GM23338 (cell line): ENCODE measurements around the gene OSBPL3. TPM values are rescaled to one million over a fixed set of nuclear protein-coding genes. Genes with fewer than 3 reads are reported as not detected.

Experiments used
- ATAC-seq: fragments of 200-7000 bp; cut with Tn5 transposase; 3 replicates; pipeline ENCODE4 v1.9.1; 2020
- DNase-seq: peaks from one replicate; pipeline ENCODE4 v3.0.0-alpha.2; 2015; ENCODE audit warnings: low spot score
- H2AFZ ChIP-seq: fragments of 200-600 bp; sonication (generic); 2 replicates; pipeline ENCODE4 v1.8.0; 2016; ENCODE audit warnings: antibody characterized with exemption, mild to moderate bottlenecking, moderate library complexity
- H3F3A ChIP-seq: fragments of 200-600 bp; sonication (generic); replicated peaks from 2 replicates; pipeline ENCODE4 v1.8.0; 2017; ENCODE audit warnings: antibody characterized with exemption, mixed run types, low read depth
- H3K27ac ChIP-seq: fragments of 200-600 bp; sonication (generic); 2 replicates; pipeline ENCODE4 v1.6.1; 2016; ENCODE audit warnings: low read depth
- H3K27me3 ChIP-seq: fragments of 200-600 bp; sonication (generic); 2 replicates; pipeline ENCODE4 v1.8.0; 2016; ENCODE audit warnings: mild to moderate bottlenecking, mixed run types, moderate library complexity; ENCODE audit not compliant: insufficient read depth
- H3K36me3 ChIP-seq: fragments of 200-600 bp; sonication (generic); 2 replicates; pipeline ENCODE4 v1.8.0; 2016; ENCODE audit warnings: mild to moderate bottlenecking; ENCODE audit not compliant: insufficient read depth
- H3K4me1 ChIP-seq: fragments of 200-600 bp; sonication (generic); 2 replicates; pipeline ENCODE4 v1.8.0; 2016; ENCODE audit warnings: mild to moderate bottlenecking, moderate library complexity; ENCODE audit not compliant: insufficient read depth
- H3K4me2 ChIP-seq: fragments of 200-600 bp; sonication (generic); 2 replicates; pipeline ENCODE4 v1.7.1; 2017; ENCODE audit warnings: mixed run types
- H3K4me3 ChIP-seq: fragments of 200-600 bp; sonication (generic); 2 replicates; pipeline ENCODE4 v1.6.1; 2016; ENCODE audit warnings: mixed run types
- H3K79me2 ChIP-seq: fragments of 200-600 bp; sonication (generic); replicated peaks from 2 replicates; pipeline ENCODE4 v1.8.0; 2017; ENCODE audit warnings: mild to moderate bottlenecking; ENCODE audit not compliant: insufficient read depth
- H3K9me2 ChIP-seq: fragments of 200-600 bp; sonication (generic); 2 replicates; pipeline ENCODE4 v1.8.0; 2017; ENCODE audit not compliant: insufficient read depth
- H4K20me1 ChIP-seq: fragments of 200-600 bp; sonication (generic); replicated peaks from 2 replicates; pipeline ENCODE4 v1.8.0; 2017; ENCODE audit warnings: mild to moderate bottlenecking; ENCODE audit not compliant: insufficient read depth
- H3K27ac Mint-ChIP-seq: 2 replicates; pipeline ENCODE4 v1.8.0; 2020; ENCODE audit warnings: inconsistent platforms, mild to moderate bottlenecking, moderate library complexity, mixed read lengths
- H3K27me3 Mint-ChIP-seq: 3 replicates; pipeline ENCODE4 v1.8.0; 2022; ENCODE audit warnings: low read depth, mild to moderate bottlenecking, moderate library complexity, mixed read lengths, inconsistent platforms; ENCODE audit not compliant: insufficient read depth, poor library complexity
- H3K36me3 Mint-ChIP-seq: 3 replicates; pipeline ENCODE4 v1.8.0; 2021; ENCODE audit warnings: low read depth, mild to moderate bottlenecking, inconsistent platforms, moderate library complexity, mixed read lengths
- H3K4me1 Mint-ChIP-seq: 3 replicates; pipeline ENCODE4 v1.8.0; 2020; ENCODE audit warnings: mild to moderate bottlenecking, inconsistent platforms, mixed read lengths
- H3K4me3 Mint-ChIP-seq: 3 replicates; pipeline ENCODE4 v1.8.0; 2021; ENCODE audit warnings: moderate library complexity, mild to moderate bottlenecking, inconsistent platforms, mixed read lengths
- H3K9me3 Mint-ChIP-seq: 3 replicates; pipeline ENCODE4 v1.8.0; 2020; ENCODE audit warnings: moderate library complexity, mild to moderate bottlenecking, inconsistent platforms, mixed read lengths
- CREB1 ChIP-seq: fragments of 250-450 bp; sonication (Bioruptor Pico); IDR thresholded peaks from 2 replicates; pipeline ENCODE4 v1.5.0; 2020; ENCODE audit warnings: low read depth, mild to moderate bottlenecking, moderate library complexity
- EZH2phosphoT487 ChIP-seq: fragments of 200-600 bp; sonication (generic); IDR thresholded peaks from one replicate; pipeline ENCODE4 v1.8.1; 2018; ENCODE audit warnings: antibody characterized with exemption; ENCODE audit not compliant: unreplicated experiment
- JUNB ChIP-seq: IDR thresholded peaks from one replicate; pipeline ENCODE4 v1.6.1; 2016; ENCODE audit warnings: antibody characterized with exemption; ENCODE audit not compliant: unreplicated experiment
- NANOG ChIP-seq: IDR thresholded peaks from 2 replicates; pipeline ENCODE4 v1.6.1; 2016; ENCODE audit warnings: antibody characterized with exemption, borderline replicate concordance
- POLR2AphosphoS5 ChIP-seq: IDR thresholded peaks from 2 replicates; pipeline ENCODE4 v1.6.1; 2016; ENCODE audit warnings: antibody characterized with exemption, low read depth
- REST ChIP-seq: IDR thresholded peaks from one replicate; pipeline ENCODE4 v1.6.1; 2018; ENCODE audit warnings: antibody characterized with exemption; ENCODE audit not compliant: unreplicated experiment
- STAT1 ChIP-seq: IDR thresholded peaks from one replicate; pipeline ENCODE4 v1.6.1; 2016; ENCODE audit warnings: antibody characterized with exemption; ENCODE audit not compliant: unreplicated experiment
- ZNF114 ChIP-seq: fragments of 250-450 bp; sonication (Bioruptor Pico); IDR thresholded peaks from 2 replicates; pipeline ENCODE4 v1.5.0; 2020; ENCODE audit warnings: mild to moderate bottlenecking, moderate library complexity
- ZNF331 ChIP-seq: fragments of 250-450 bp; sonication (Bioruptor Pico); IDR thresholded peaks from 2 replicates; pipeline ENCODE4 v1.5.0; 2020; ENCODE audit warnings: low read depth, mild to moderate bottlenecking, moderate library complexity
- polyA plus RNA-seq: library from polyadenylated mRNA; unstranded; fragments of >200 nt; fragmentation: Nextera tagmentation; extraction: Ambion mirVana; gene quantifications from 2 replicates; pipeline ENCODE4 v1.2.1, GENCODE V29; 2016
- total RNA-seq: library from RNA; depleted of rRNA; stranded (reverse); fragments of >200 nt; shearing (Covaris generic); gene quantifications from 2 replicates; pipeline ENCODE4 v1.2.3, GENCODE V29; 2014
- TF ChIP-seq, protein P1 (sequence below): fragments of 250-450 bp; sonication (Bioruptor Pico); IDR thresholded peaks from 2 replicates; pipeline ENCODE4 v1.5.0; 2020; ENCODE audit warnings: mild to moderate bottlenecking, moderate library complexity

Gene OSBPL3
- total and polyA plus RNA-seq, 2 experiments from 2014 or later, result 7.2 to 15.7 TPM

DNA sequence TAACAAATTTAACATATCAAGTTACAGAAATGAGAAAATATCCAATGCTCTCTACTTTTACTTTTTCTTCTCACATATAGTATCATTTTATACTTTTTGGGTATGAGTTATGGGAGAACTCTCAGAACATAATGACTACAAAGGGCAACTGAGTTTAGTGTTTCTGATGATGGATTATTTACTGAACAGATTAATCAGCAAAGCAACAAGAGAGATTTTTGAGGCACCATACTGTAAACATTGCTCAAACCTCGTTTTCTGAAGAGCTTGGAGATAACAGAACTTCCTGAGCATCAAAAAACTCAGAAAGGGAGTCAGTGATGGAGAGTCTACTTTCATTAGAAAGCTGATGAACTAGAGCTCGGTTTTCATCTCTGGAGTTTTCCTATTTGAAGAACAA, 137.9 kb downstream of the OSBPL3 start:
- Mint-ChIP-seq H3K27me3 (no peaks in the 10 kb centered on the region), H3K27ac (no peak overlapping the region), H3K36me3 (no peaks in the 10 kb centered on the region), H3K4me3 (no peak overlapping the region), H3K4me1 (peaks cover 11% of the 10 kb centered on the region; the same call in 2 of the 3 replicates), H3K9me3 (no peaks in the 10 kb centered on the region)
- no peak overlapping the region for H3K27ac ChIP-seq
- no peaks in the 10 kb centered on the region for H3K36me3 ChIP-seq
- H2AFZ ChIP-seq, result no peak overlapping the region
- no peaks in the 10 kb centered on the region; the same call in 1 of the 2 replicates for H3K4me1 ChIP-seq
- H4K20me1 ChIP-seq, result no peaks in the 10 kb centered on the region; the same call in 1 of the 2 replicates
- TF ChIP-seq ZNF331 (CRISPR knock-in tag) (no peak), STAT1 (no peak), ZNF114 (CRISPR knock-in tag) (no peak), REST (no peak), NANOG (no peak), POLR2AphosphoS5 (no peak), CREB1 (CRISPR knock-in tag) (no peak), JUNB (no peak), EZH2phosphoT487 (no peak)
- TF ChIP-seq, protein P1, sequence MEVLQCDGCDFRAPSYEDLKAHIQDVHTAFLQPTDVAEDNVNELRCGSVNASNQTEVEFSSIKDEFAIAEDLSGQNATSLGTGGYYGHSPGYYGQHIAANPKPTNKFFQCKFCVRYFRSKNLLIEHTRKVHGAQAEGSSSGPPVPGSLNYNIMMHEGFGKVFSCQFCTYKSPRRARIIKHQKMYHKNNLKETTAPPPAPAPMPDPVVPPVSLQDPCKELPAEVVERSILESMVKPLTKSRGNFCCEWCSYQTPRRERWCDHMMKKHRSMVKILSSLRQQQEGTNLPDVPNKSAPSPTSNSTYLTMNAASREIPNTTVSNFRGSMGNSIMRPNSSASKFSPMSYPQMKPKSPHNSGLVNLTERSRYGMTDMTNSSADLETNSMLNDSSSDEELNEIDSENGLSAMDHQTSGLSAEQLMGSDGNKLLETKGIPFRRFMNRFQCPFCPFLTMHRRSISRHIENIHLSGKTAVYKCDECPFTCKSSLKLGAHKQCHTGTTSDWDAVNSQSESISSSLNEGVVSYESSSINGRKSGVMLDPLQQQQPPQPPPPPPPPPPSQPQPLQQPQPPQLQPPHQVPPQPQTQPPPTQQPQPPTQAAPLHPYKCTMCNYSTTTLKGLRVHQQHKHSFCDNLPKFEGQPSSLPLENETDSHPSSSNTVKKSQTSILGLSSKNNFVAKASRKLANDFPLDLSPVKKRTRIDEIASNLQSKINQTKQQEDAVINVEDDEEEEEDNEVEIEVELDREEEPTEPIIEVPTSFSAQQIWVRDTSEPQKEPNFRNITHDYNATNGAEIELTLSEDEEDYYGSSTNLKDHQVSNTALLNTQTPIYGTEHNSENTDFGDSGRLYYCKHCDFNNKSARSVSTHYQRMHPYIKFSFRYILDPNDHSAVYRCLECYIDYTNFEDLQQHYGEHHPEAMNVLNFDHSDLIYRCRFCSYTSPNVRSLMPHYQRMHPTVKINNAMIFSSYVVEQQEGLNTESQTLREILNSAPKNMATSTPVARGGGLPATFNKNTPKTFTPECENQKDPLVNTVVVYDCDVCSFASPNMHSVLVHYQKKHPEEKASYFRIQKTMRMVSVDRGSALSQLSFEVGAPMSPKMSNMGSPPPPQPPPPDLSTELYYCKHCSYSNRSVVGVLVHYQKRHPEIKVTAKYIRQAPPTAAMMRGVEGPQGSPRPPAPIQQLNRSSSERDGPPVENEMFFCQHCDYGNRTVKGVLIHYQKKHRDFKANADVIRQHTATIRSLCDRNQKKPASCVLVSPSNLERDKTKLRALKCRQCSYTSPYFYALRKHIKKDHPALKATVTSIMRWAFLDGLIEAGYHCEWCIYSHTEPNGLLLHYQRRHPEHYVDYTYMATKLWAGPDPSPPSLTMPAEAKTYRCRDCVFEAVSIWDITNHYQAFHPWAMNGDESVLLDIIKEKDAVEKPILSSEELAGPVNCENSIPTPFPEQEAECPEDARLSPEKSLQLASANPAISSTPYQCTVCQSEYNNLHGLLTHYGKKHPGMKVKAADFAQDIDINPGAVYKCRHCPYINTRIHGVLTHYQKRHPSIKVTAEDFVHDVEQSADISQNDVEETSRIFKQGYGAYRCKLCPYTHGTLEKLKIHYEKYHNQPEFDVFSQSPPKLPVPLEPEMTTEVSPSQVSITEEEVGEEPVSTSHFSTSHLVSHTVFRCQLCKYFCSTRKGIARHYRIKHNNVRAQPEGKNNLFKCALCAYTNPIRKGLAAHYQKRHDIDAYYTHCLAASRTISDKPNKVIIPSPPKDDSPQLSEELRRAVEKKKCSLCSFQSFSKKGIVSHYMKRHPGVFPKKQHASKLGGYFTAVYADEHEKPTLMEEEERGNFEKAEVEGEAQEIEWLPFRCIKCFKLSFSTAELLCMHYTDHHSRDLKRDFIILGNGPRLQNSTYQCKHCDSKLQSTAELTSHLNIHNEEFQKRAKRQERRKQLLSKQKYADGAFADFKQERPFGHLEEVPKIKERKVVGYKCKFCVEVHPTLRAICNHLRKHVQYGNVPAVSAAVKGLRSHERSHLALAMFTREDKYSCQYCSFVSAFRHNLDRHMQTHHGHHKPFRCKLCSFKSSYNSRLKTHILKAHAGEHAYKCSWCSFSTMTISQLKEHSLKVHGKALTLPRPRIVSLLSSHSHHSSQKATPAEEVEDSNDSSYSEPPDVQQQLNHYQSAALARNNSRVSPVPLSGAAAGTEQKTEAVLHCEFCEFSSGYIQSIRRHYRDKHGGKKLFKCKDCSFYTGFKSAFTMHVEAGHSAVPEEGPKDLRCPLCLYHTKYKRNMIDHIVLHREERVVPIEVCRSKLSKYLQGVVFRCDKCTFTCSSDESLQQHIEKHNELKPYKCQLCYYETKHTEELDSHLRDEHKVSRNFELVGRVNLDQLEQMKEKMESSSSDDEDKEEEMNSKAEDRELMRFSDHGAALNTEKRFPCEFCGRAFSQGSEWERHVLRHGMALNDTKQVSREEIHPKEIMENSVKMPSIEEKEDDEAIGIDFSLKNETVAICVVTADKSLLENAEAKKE (CRISPR knock-in tag), result no peak
- H3K4me3 ChIP-seq, result no peak overlapping the region
- ATAC-seq (no peak), DNase-seq (no peak)
- no peaks in the 10 kb centered on the region for H3F3A ChIP-seq
- H3K27me3 ChIP-seq, result no peaks in the 10 kb centered on the region
- H3K4me2 ChIP-seq, result no peak overlapping the region
- H3K79me2 ChIP-seq, result no peaks in the 10 kb centered on the region
- H3K9me2 ChIP-seq, result no peaks in the 10 kb centered on the region
